Measurements from ENCODE around the gene OBSL1.

The OBSL1 gene

DNA sequence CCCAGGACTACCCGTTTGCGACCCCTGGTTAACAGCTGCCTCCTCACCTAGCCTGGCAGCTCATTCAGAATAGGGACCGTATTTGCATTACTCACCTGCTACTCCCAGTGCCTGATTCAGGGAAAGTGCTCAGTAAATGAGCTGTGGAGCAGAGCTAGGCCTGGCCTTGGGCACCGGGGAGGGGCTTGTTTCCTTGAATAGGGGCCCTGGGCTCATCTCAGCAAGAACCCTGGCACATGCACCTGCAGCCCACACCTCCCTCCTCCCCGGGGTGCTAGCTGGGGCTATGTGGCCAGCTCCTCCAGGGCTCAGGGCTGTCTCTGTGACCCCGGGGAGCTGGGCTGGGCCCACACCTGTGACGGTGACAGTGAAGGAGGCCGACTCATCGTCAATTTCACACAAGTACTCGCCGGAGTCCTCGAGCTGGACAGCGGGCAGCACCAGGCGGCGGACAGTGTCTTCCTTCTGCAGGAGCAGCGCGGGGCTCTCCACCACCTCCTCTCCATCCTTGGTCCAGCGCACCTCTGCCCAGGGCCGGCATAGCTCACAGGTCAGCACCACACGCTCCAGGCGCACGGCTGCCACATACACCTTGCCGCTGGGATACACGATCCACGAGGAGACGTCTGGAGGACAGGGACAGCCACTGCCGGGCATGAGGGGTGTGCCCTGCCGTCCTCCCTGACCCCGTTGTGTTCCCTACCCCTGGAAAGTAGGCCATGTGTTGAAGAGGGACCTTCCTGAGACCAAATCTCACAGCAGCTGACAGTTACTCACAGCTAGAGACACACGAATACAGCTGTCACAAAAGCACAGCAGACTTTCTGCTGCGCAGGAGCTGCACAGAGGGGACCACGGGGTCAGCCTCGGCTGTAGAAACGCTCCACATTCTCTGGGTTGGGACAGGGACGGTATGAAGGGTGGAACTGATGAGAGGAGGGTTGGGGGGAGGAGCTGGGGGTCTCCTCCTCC, 9.0 kb downstream of the OBSL1 start:
- in situ Hi-C loops (cut with MboI; ENCODE audit: low sequenced_read_pairs, unreplicated experiment), result no loop called here

DNA sequence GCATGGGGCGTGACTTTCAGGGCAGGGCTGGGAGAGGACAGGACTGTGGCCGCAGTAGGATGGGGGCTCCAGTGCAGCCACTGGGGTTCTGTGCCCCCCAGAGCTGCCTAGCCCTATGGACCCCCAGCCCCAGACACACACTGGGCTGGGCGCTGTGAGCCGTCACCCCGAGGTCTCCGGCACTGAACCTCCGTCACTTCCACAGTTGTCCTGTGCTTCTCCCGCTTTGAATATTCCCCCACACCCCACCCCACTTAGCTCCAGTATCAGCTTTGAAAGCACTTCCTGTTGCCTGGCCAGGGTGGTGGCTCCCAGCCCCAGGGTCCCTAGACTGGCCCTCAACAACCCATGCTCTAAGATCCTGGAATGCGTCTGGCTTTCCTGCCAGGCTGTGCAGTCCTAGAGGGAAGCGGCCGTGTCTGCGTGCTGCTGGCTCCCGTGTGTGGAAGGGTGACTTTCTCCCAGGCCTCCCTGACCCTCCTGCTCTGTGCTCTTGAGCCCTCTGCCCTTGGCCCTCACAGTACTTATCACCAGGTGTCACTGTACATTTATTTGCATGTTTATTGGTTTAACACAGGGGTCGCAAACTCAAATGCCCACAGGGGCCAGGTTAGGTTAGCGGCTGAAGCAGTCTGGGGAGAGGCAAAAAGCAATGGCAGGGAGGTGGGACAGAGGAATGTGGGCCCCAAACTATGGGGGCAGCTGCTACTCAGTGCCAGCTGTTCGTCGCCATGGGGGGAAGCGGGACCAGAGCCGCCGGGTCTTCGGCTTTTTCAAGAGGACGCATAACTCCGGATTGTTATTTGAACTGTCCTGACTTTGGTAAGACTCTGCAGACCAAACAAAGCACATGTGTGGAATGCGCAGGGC, 9.9 kb downstream of the OBSL1 start:
- DNase-seq (ENCODE audit: low spot score), result no peak
- in situ Hi-C loops (cut with MboI; ENCODE audit: low sequenced_read_pairs, unreplicated experiment), result no loop called here
- TF ChIP-seq, protein P1, sequence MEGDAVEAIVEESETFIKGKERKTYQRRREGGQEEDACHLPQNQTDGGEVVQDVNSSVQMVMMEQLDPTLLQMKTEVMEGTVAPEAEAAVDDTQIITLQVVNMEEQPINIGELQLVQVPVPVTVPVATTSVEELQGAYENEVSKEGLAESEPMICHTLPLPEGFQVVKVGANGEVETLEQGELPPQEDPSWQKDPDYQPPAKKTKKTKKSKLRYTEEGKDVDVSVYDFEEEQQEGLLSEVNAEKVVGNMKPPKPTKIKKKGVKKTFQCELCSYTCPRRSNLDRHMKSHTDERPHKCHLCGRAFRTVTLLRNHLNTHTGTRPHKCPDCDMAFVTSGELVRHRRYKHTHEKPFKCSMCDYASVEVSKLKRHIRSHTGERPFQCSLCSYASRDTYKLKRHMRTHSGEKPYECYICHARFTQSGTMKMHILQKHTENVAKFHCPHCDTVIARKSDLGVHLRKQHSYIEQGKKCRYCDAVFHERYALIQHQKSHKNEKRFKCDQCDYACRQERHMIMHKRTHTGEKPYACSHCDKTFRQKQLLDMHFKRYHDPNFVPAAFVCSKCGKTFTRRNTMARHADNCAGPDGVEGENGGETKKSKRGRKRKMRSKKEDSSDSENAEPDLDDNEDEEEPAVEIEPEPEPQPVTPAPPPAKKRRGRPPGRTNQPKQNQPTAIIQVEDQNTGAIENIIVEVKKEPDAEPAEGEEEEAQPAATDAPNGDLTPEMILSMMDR (IDR thresholded peaks at IDR 0.05; ENCODE audit: borderline replicate concordance, control extremely low read depth, extremely low read depth, insufficient read depth, missing control alignments), result no peak

More for the DNA sequence above, 9.0 kb downstream of the OBSL1 start:
- TF ChIP-seq, protein P1 (IDR thresholded peaks at IDR 0.05; ENCODE audit: borderline replicate concordance, control extremely low read depth, extremely low read depth, insufficient read depth, missing control alignments), result no peak
- no peak for DNase-seq (ENCODE audit: low spot score)

DNA sequence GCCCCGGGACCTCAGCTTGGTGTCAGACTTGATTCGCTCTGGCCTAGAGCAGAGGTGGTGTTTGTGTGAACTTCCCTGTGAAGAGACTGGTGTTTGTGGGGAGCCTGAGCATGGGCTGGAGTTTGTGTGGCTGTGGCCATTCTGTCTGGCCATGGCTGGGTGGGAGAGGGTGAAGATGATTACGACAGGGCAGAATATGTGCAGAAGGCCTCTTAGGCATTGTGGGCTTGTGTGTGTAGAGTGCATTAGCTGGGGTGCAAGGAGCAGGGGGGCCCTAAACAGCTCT, 10.5 kb downstream of the OBSL1 start:
- TF ChIP-seq, protein P1 (IDR thresholded peaks at IDR 0.05; ENCODE audit: borderline replicate concordance, control extremely low read depth, extremely low read depth, insufficient read depth, missing control alignments), result no peak
- DNase-seq (ENCODE audit: low spot score), result no peak
- in situ Hi-C loops (cut with MboI; ENCODE audit: low sequenced_read_pairs, unreplicated experiment), result no loop called here

DNA sequence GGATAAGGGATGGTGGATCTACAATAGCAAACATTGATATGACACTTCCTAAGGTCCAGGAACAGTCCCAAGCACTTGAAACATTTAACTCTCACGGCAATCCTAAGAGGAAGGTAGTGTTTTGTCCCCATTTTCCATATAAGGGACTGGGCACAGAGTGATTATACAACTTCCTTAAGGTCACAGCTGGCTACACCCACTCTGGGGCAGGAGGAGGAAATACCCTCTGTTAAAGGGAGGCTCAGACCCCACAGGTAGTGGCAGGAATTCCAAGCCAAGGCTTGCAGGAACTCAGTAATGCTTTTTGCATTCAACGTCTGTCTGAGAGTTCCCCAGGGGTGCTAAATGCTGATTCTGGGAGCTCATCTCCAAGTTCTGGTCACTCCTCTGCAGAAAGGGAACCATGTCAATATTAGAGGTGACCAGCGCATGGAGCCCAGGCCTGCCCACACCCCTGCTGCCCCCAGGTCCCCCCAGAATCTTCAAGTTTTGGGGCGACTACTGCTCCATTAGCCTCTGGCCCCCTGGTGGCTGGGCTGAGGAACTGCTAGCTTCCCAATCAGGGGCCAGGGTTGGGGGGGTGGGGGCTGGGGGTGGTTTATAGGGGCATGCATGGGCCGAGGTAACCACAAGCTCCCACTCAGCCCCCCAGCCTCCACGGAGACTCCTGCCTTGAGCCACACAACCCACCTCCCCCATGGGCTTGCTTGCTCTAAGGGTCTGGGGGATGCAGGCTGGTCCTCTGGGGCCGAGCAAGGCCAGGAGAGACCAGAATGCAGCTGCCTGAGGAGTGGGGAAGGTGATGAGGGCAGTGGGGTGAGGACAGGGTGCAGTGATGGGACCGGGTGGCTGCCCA, 11.1 kb downstream of the OBSL1 start:
- in situ Hi-C loops (cut with MboI; ENCODE audit: low sequenced_read_pairs, unreplicated experiment), result no loop called here
- TF ChIP-seq, protein P1 (IDR thresholded peaks at IDR 0.05; ENCODE audit: borderline replicate concordance, control extremely low read depth, extremely low read depth, insufficient read depth, missing control alignments), result peak; percentile 56

DNA sequence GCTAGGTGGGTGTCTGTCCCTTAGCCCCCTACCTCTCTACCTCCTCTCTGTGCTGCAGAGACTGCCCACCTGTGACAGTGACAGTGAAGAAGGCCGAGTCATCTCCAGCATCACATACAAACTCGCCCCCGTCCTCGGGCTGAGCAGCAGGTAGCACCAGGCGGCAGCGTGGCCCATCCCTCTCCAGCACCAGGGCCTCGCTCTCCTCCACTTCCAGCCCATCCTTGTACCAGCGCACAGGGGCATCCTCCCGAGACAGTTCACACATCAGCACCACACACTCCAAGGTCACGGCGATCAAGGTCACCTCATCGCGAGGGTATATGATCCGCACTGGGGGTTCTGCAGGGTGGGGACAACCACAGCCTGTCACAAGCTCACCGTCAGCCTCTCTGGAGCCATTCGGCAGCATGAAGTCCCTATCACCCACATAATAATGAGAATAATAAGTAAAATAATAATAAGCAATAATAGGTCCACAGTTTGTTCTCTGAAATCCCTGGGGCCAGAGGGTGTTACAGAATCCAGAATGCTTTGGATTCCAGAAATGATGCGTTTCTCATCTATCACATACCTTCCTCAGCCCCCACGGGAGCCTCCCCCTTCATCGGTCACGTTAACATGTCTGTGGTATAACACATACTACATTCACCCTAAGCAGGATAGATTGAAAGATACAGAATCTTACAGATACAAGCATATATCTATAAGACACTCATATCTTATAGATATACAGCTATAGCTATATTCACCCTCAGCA, 12.0 kb downstream of the OBSL1 start:
- TF ChIP-seq, protein P1 (IDR thresholded peaks at IDR 0.05; ENCODE audit: borderline replicate concordance, control extremely low read depth, extremely low read depth, insufficient read depth, missing control alignments), result no peak
- in situ Hi-C loops (cut with MboI; ENCODE audit: low sequenced_read_pairs, unreplicated experiment), result no loop called here
- DNase-seq (ENCODE audit: low spot score), result no peak

More for the DNA sequence above, 11.1 kb downstream of the OBSL1 start:
- DNase-seq (ENCODE audit: low spot score), result peak; percentile 79

Measured in GM13976 (cell line).